ENCODE results near the gene ADRB2.

GRCh38 chr5:148840531-148840930 is 14.1 kb downstream of the ADRB2 start:
- TF ChIP-seq CTCF (conservative IDR thresholded peaks at IDR 0.05; ENCODE audit: low read length), result no peak
- no peak for TF ChIP-seq EZH2phosphoT487 (IDR thresholded peaks at IDR 0.05; ENCODE audit: borderline replicate concordance, low read depth, low read length)
